Loucy (cell line): ENCODE measurements around the gene ADGRB3.
"Not testable (repeated sequence)": the region's sequence is repeated elsewhere in the genome, so short reads cannot be mapped to it uniquely, and the experiment has no call there.

ENCODE experiments used
- H2AFZ ChIP-seq: fragments of 200-600 bp; sonication (generic); 2 replicates; pipeline ENCODE4 v1.6.0; 2016; ENCODE audit warnings: antibody characterized with exemption, mild to moderate bottlenecking, low read length, moderate library complexity
- H3F3A ChIP-seq: fragments of 200-600 bp; 2 replicates; pipeline ENCODE4 v1.6.0; 2016; ENCODE audit warnings: antibody characterized with exemption, low read depth, mild to moderate bottlenecking
- H3K27me3 ChIP-seq: fragments of 200-600 bp; sonication (generic); 2 replicates; pipeline ENCODE4 v1.6.1; 2014; ENCODE audit warnings: low read length, mild to moderate bottlenecking; ENCODE audit not compliant: insufficient read depth, poor library complexity, severe bottlenecking
- H3K36me3 ChIP-seq: fragments of 200-600 bp; sonication (generic); 2 replicates; pipeline ENCODE4 v1.6.1; 2016; ENCODE audit warnings: low read length; ENCODE audit not compliant: insufficient read depth
- H3K4me1 ChIP-seq: fragments of 200-600 bp; sonication (generic); 2 replicates; pipeline ENCODE4 v1.5.1; 2014; ENCODE audit warnings: low read length, mild to moderate bottlenecking; ENCODE audit not compliant: insufficient read depth, poor library complexity, severe bottlenecking
- H3K4me2 ChIP-seq: fragments of 200-600 bp; sonication (generic); 2 replicates; pipeline ENCODE4 v1.6.0; 2014; ENCODE audit warnings: antibody characterized with exemption, low read length, low read depth, mild to moderate bottlenecking; ENCODE audit not compliant: poor library complexity, severe bottlenecking
- H3K4me3 ChIP-seq: fragments of 200-600 bp; sonication (generic); 2 replicates; pipeline ENCODE4 v1.5.1; 2014; ENCODE audit warnings: low read length, mild to moderate bottlenecking, mixed read lengths; ENCODE audit not compliant: poor library complexity, severe bottlenecking
- H3K79me2 ChIP-seq: fragments of 200-600 bp; sonication (generic); 2 replicates; pipeline ENCODE4 v1.6.1; 2014; ENCODE audit warnings: low read length; ENCODE audit not compliant: insufficient read depth
- H3K9ac ChIP-seq: fragments of 200-600 bp; sonication (generic); 2 replicates; pipeline ENCODE4 v1.6.0; 2014; ENCODE audit warnings: mild to moderate bottlenecking, low read depth, low read length, moderate library complexity; ENCODE audit not compliant: poor library complexity, severe bottlenecking
- H3K9me2 ChIP-seq: fragments of 200-600 bp; sonication (generic); replicated peaks from 2 replicates; pipeline ENCODE4 v1.6.1; 2016; ENCODE audit warnings: low read depth, low read length, mixed read lengths
- H3K9me3 ChIP-seq: fragments of 200-600 bp; sonication (generic); 2 replicates; pipeline ENCODE4 v1.6.1; 2014; ENCODE audit warnings: mild to moderate bottlenecking, antibody characterized with exemption, low read length, low read depth; ENCODE audit not compliant: insufficient read depth
- H4K20me1 ChIP-seq: fragments of 200-600 bp; sonication (generic); 2 replicates; pipeline ENCODE4 v1.6.0; 2014; ENCODE audit warnings: antibody characterized with exemption, low read length, mild to moderate bottlenecking; ENCODE audit not compliant: insufficient read depth, poor library complexity, severe bottlenecking
- EZH2phosphoT487 ChIP-seq: fragments of 200-600 bp; IDR thresholded peaks from 2 replicates; pipeline ENCODE4 v1.6.1; 2018; ENCODE audit warnings: antibody characterized with exemption, mild to moderate bottlenecking, moderate library complexity, borderline replicate concordance
- TF ChIP-seq, protein P1 (sequence below): fragments of 200-600 bp; sonication (generic); conservative IDR thresholded peaks from 2 replicates; pipeline ENCODE4 v1.5.1; 2014; ENCODE audit warnings: mild to moderate bottlenecking, antibody characterized with exemption, low read length

ADGRB3 gene

DNA sequence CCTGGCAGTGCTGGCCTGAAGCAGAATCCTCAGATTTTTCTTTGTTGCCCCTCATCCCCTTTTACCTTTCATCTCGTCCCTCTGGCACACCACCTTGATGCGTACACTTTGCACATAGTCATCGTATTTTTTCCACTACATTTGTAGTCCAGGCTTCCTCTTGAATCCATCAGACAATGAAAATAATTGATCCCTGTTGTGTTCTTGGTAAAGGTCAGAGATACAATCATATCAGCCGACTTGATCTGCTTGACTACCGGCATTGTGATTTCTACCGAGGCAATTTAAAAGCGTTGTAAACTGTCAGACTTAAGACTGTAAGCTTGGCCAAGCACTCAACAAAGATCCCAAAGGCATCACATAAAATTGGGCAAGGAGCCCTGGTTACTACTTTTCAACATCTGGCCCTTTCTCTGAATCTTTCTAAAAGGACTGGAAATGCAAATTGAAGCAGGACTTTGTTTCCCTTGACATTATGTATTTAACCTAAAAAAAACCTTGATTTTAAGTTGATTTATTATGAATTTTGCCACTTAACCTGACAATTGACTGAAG, 649.2 kb downstream of the ADGRB3 start:
- Histone ChIP-seq H3K9me2 (no peaks in the 10 kb centered on the region), H3K9ac (no peak overlapping the region), H3K79me2 (no peaks in the 10 kb centered on the region), H3K4me2 (no peak overlapping the region), H3K36me3 (no peaks in the 10 kb centered on the region), H3K9me3 (no peaks in the 10 kb centered on the region), H3K4me3 (no peak overlapping the region), H4K20me1 (no peaks in the 10 kb centered on the region), H3K27me3 (no peaks in the 10 kb centered on the region), H2AFZ (no peak overlapping the region), H3F3A (no peaks in the 10 kb centered on the region), H3K4me1 (no peaks in the 10 kb centered on the region)
- TF ChIP-seq, protein P1, sequence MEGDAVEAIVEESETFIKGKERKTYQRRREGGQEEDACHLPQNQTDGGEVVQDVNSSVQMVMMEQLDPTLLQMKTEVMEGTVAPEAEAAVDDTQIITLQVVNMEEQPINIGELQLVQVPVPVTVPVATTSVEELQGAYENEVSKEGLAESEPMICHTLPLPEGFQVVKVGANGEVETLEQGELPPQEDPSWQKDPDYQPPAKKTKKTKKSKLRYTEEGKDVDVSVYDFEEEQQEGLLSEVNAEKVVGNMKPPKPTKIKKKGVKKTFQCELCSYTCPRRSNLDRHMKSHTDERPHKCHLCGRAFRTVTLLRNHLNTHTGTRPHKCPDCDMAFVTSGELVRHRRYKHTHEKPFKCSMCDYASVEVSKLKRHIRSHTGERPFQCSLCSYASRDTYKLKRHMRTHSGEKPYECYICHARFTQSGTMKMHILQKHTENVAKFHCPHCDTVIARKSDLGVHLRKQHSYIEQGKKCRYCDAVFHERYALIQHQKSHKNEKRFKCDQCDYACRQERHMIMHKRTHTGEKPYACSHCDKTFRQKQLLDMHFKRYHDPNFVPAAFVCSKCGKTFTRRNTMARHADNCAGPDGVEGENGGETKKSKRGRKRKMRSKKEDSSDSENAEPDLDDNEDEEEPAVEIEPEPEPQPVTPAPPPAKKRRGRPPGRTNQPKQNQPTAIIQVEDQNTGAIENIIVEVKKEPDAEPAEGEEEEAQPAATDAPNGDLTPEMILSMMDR = no peak
- TF ChIP-seq EZH2phosphoT487 = no peak

DNA sequence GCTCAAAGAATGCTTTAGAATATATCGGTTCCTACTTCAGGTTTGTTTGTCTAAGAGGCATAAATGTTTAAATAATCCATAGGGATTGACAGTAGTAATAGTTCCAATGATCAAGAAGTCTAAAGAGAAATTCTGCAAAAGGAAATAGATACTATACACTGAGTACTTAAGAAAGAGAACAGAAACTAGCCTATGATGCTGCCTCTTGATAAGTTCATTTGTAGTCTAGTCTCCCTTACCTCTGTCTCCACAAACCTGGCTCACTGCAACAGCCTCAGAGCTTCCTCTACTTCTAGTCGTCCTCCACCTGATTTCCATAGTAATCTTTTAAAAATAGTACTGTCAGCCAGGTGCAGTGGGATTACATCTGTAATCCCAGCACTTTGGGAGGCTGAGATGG, 650.0 kb downstream of the ADGRB3 start:
- Histone ChIP-seq H3K9me3 (no peaks in the 10 kb centered on the region), H3K79me2 (no peaks in the 10 kb centered on the region), H3K9me2 (no peaks in the 10 kb centered on the region), H3K4me2 (no peak overlapping the region), H3K4me3 (no peak overlapping the region), H4K20me1 (no peaks in the 10 kb centered on the region), H3K9ac (no peak overlapping the region), H3K4me1 (no peaks in the 10 kb centered on the region), H2AFZ (no peak overlapping the region), H3F3A (no peaks in the 10 kb centered on the region), H3K27me3 (no peaks in the 10 kb centered on the region), H3K36me3 (no peaks in the 10 kb centered on the region)
- TF ChIP-seq EZH2phosphoT487 = no peak
- TF ChIP-seq, protein P1 = no peak

GRCh38 chr6:69286331-69286730, 651.2 kb downstream of the ADGRB3 start:
- Histone ChIP-seq H4K20me1 (no peaks in the 10 kb centered on the region), H3K36me3 (no peaks in the 10 kb centered on the region)
- TF ChIP-seq, protein P1 = no peak
- no peak for TF ChIP-seq EZH2phosphoT487

DNA sequence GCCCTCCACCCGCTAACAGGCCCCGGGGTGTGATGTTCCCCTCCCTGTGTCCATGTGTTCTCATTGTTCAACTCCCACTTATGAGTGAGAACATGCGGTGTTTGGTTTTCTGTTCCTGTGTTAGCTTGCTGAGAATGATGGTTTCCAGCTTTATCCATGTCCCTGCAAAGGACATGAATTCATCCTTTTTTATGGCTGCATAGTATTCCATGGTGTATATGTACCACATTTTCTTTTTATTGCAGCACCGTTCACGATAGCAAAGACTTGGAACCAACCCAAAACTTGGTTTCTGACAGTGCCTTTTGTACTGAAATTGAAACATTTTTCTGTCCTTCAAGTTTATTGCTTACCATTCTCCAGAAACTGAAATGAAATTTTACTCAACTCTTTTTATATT, 653.1 kb downstream of the ADGRB3 start:
- not testable (repeated sequence) for H3K9me3 ChIP-seq, H2AFZ ChIP-seq, H3K4me3 ChIP-seq, H3K4me2 ChIP-seq, H4K20me1 ChIP-seq, H3K27me3 ChIP-seq, H3K79me2 ChIP-seq, H3K36me3 ChIP-seq, H3K4me1 ChIP-seq, H3F3A ChIP-seq, H3K9me2 ChIP-seq, H3K9ac ChIP-seq

More at GRCh38 chr6:69286331-69286730, 651.2 kb downstream of the ADGRB3 start:
- H3K27me3 ChIP-seq = no peaks in the 10 kb centered on the region
- no peaks in the 10 kb centered on the region for H3K9me3 ChIP-seq
- no peak overlapping the region for H3K4me3 ChIP-seq
- H3K79me2 ChIP-seq = no peaks in the 10 kb centered on the region
- H3K9me2 ChIP-seq = no peaks in the 10 kb centered on the region
- H3K4me1 ChIP-seq = no peaks in the 10 kb centered on the region
- H3K4me2 ChIP-seq = no peak overlapping the region
- no peaks in the 10 kb centered on the region for H3F3A ChIP-seq
- no peak overlapping the region for H2AFZ ChIP-seq
- H3K9ac ChIP-seq = no peak overlapping the region
